GM21526 (cell line): Measurements from ENCODE around the gene PPM1F.
"Not testable (repeated sequence)": the region's sequence is repeated elsewhere in the genome, so short reads cannot be mapped to it uniquely, and the experiment has no call there.

ENCODE experiments used
- ATAC-seq: cut with Tn5 transposase; IDR thresholded peaks from one replicate; pipeline ENCODE4 v1.9.1; 2021; ENCODE audit warnings: moderate library complexity; ENCODE audit not compliant: unreplicated experiment, low FRiP score

Gene PPM1F

DNA sequence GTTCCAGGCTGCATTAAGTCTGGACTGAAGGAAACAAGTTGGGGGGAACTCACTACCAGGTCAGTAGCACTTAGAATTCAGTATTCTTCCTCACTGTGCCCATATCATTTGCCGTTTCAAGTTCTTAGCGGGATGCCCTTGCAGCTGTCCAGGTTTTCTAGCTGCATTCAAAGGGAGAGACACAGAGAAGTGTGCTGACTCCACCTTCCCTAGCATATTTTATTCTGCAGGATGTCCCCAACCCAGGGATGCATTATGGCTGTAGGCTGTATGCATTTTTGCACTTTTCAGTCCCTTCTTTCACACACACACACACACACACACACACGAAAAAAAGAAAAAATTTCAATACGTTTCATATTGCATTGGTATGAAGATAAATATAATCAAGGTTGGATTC lies 49.4 kb downstream of the PPM1F start:
- ATAC-seq = no peak

DNA sequence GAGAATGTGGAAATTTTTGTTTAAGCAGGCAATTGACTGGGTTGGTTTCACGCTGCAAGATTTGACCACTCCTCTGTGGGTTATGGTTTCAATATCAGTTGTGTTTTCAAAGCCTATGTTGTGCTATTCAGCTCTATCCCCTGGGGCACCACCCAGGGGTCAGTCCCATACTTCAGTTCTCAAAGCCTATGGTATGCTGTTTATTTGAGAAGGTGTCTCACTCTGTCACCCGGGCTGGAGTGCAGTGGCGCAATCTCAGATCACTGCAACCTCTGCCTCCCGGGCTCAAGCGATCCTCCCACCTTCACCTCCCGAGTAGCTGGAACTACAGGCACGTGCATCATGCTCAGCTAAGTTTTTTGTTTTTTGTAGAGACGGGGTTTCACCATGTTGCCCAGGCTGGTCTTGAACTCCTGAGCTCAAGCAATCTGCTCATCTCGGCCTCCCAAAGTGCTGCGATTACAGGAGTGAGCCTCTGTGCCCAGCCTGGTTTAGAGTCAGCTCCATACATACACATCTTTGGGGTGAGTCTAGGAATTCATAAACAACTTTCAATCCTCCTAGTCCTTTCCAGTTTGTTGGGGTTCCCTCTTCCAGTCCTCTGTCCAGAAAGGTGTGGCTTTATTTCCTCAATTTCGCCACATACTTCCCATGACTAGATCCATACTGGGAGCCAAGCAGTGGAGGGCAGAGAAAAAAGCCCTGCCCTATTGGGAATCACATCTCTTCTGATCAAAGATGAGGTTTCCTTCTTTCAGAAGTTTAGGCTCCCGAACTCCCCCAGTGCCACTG lies 50.2 kb downstream of the PPM1F start:
- no peak for ATAC-seq

DNA sequence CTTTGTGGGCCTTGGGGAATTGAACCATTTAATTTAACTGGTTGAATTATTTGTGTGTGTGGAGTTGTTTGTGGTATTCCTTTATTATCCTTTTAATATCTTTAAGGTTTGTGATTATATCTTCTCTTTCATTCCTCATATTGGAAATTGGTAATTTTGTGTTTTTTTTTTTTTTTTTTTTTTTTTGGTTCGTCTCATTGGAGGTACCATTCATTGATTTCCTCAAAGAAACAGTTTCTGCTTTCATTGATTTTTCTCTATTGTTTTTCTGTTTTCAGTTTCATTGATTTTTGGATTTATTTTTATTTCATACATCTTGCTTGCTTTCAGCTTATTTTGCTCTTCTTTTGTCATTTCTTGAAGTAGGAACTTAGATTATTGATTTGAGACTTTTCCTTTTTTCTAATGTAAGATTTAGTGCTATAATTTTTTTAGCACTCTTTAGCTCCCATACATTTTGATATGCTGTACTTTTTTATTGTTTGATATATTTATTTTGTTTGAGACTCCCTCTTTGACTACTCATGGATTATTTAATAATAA lies 54.2 kb downstream of the PPM1F start:
- ATAC-seq = no peak

DNA sequence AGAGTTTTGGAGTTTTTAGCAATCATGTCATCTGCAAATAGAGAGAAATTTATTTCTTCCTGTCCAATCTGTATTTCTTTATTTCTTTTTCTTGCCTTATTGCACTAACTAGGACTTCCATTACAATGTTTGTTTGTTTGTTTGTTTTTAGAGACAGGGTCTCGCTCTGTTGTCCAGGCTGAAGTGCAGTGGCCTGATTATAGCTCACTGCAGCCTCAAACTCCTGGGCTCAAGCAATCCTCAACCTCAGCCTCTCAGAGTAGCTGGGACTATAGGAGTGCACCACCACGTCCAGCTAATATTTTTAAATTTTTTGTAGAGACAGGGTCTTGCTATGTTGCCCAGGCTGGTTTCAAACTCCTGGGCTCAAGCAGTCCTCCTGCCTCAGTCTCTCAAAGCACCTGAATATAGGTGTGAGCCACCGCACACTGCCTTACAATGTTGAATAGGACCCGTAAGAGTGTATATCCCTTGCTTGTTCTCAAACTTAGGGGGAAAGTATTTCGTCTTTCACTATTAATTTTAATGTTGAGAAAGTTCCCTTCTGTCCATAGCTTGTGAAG lies 55.6 kb downstream of the PPM1F start:
- no peak for ATAC-seq

DNA sequence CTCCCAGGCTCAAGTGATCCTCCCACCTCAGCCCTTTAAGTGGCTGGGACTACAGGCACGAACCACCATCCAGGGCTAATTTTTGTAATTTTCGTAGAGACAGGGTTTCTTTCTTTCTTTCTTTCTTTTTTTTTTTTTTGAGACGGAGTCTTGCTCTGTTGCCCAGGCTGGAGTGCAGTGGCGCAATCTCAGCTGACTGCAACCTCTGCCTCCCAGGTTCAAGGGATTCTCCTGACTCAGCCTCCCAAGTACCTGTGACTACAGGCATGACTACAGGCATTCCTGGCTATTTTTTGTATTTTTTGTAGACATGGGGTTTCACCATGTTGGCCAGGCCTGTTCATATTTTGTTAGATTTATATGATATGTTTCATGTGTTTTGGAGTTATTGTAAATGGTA lies 56.4 kb downstream of the PPM1F start:
- ATAC-seq = not testable (repeated sequence)

DNA sequence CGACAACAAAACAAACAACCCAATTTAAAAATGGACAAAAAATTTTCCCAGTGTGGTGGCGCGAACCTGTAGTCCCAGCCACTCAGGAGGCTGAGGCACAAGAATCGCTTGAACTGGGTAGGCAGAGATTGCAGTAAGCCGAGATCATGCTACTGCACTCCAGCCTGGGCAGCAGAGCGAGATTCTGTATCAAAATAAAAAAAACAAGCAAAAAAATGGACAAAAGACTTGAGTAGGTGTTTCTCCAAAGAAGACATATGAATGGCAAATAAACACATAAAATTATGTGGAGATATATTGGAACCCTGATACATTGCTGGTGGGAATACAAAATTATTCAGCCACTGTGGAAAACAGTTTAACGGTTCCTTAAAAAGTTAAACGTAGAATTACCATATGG lies 57.8 kb downstream of the PPM1F start:
- no peak for ATAC-seq

DNA sequence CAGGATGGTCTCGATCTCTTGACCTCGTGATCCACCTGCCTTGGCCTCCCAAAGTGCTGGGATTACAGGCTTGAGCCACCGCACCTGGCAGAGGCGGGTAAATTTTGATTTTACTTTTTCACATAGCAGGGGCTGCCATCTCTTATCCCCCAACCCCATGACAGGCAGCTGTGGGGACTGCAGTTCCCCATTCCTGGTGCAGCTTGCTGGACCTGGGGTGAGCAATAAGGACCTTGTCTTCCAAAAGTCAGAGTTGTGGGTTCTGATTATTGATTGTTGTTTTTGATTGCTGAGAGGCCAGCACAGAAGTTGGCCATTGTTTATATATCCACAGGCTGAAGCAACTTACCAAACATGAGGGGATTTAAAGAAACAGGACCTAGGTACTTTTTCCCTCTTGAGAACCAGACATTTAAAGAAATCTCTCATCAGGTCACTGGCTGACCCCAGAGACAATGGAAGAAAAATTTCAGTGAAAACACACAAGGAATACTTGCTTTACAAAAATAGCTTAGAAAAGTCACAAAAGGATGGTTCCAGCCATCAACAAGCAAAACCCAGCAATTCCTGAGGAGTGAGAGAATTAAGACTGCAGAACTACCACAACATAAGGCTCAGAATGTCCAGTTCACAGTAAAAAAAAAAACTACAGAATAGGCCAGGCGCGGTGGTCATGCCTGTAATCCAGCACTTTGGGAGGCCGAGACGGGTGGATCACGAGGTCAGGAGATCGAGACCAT lies 63.2 kb downstream of the PPM1F start:
- ATAC-seq = no peak

DNA sequence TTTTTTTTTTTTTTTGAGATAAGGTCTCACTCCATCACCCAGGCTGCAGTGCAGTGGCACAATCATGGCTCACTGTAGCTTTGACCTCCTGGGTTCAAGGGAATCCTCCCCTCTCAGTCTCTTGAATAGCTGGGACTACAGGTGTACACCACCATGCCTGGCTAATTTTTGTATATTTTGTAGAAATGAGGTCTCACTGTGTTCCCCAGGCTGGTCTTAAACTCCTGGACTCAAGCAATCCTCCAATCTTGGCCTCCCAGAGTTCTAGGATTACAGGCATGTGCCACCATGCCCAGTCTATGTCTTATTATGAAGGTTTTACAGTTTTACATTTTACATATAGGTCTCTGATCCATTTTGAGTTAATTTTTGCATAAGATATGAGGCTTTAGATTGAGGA lies 64.8 kb downstream of the PPM1F start:
- no peak for ATAC-seq

DNA sequence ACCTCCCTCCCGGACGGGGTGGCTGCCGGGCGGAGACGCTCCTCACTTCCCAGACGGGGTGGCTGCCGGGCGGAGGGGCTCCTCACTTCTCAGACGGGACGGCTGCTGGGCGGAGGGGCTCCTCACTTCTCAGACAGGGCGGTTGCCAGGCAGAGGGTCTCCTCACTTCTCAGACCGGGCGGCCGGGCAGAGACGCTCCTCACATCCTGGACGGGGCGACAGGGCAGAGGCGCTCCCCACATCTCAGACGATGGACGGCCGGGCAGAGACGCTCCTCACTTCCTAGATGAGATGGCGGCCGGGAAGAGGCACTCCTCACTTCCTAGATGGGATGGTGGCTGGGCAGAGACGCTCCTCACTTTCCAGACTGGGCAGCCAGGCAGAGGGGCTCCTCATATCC lies 68.7 kb downstream of the PPM1F start:
- ATAC-seq = not testable (repeated sequence)

DNA sequence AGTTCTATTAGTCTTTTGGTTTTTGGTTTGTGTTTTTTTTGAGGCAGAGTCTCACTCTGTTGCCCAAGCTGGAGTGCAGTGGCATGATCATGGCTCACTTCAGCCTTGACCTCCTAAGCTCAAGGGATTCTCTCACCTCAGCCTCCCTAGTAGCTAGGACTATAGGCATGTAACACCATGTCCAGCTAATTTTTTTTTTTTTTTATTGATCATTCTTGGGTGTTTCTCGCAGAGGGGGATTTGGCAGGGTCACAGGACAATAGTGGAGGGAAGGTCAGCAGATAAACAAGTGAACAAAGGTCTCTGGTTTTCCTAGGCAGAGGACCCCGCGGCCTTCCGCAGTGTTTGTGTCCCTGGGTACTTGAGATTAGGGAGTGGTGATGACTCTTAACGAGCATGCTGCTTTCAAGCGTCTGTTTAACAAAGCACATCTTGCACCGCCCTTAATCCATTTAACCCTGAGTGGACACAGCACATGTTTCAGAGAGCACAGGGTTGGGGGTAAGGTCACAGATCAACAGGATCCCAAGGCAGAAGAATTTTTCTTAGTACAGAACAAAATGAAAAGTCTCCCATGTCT lies 69.8 kb downstream of the PPM1F start:
- ATAC-seq = not testable (repeated sequence)

DNA sequence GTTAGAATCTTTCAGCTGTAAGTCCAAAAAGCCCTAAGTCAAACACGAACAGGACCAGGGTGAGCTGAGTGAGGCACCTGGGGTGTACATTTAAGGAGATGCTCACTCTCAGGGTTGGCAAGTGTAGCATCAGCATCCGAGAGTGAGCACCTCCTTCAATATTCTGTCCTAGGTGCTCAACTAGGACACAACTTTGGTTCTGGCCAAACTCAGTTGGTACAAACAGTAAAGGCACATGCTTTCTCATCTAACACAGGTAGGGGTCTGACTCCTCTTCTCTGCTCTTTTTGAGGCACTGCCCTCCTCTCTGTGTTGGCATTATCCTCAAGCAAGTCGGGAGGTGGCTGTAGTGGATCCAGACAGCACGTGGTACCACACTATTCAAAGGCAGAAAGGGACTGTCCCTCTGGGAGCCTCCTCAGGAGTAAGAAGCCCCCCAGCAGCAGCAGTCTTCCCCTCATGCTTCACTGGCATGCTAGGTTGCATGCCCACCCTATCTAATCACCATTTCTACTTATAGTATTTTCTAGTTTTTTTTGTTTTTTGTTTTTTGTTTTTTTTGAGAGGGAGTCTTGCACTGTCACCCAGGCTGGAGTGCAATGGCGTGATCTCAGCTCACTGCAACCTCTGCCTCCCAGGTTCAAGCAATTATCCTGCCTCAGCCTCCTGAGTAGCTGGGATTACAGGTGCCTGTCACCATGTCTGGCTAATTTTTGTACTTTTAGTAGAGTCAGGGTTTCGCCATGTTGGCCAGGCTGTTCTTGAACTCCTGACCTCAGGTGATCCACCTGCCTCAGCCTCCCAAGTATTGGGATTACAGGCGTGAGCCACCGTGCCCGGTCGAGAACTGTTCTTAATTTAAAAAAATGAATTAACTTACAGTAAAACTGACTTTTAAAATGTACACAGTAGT lies 70.6 kb downstream of the PPM1F start:
- ATAC-seq = no peak

DNA sequence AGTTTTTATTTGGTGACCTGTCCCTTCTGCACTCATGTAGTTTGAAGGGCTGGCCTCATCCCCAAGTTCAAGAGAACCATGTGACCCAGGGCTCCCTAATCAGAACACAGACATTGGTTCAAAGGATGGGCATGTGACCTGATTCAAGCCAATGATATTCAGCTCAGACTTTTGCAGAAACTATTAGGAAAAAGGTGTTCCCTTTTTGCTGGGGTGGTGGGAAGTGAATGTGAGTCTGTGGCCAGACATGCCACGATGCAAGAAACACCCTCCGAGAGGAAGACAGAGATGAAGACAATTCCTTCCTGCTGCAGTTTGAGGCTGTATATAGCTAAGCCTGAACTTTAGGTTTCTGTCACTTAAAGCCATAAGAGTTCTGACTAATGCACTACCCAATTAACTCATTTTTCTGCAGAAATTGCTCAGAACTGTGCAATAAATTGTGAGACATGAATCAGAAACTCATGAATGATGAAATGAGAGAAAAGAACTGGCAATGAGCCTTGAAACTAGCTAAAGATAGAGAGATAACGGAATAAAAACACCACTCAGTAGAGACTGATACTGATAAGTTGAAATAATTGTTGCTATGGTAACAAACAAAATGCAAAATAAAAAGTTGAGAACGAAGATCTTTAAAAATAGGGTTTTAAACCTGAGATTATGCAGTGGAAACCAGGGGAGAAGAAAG lies 76.0 kb downstream of the PPM1F start:
- ATAC-seq = no peak

DNA sequence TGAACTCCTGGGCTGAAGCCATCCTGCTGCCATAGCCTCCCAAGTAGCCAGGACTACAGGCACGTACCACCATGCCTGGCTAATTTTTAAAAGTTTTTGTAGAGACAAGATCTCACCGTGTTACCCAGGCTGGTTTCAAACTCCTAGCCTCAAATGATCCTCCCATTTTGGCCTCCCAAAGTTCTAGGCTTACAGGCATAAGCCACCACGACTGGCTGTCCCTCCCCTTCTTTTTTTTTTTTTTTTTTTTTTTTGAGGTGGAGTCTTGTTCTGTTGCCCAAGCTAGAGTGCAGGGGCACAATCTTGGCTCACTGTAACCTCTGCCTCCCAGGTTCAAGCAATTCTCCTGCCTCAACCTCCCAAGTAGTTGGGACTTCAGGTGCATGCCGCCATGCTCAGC lies 77.7 kb downstream of the PPM1F start:
- not testable (repeated sequence) for ATAC-seq

DNA sequence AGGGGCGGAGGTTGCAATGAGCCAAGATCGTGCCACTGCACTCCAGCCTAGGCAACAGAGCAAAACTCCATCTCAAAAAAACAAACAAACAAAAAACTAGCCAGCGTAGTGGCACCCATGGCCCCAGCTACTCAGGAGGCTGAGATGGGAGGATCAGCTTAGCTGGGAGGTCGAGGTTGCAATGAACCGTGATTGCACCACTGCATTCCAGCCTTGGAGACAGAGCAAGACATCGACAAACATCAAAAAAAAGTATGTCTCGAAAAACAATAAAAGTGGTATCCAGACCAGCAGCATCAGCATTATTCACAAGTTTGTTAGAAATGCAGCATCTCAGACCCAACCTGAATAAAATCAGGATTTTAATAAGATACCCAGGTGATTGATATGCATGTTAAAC lies 79.0 kb downstream of the PPM1F start:
- no peak for ATAC-seq

DNA sequence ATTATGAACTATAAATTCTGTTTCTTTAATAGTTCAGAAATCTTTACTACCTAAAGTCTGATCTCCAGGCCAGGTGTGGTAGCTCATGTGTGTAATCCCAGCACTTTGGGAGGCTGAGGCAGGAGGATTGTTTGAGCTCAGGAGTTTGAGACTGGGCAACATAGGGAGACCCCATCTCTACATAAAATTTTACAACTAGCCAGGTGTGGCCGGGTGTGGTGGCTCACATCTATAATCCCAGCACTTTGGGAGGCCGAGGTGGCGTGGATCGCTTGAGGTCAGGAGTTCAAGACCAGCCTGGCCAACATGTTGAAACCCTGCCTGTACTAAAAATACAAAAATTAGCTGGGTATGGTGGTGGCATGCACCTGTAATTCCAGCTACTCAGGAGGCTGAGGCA lies 79.9 kb downstream of the PPM1F start:
- not testable (repeated sequence) for ATAC-seq
